Muscle of leg (tissue), 11 donors: ENCODE results near the gene TAOK3. TPM values are rescaled to one million over a fixed set of nuclear protein-coding genes. Genes with fewer than 3 reads are reported as not detected.
"Not testable (repeated sequence)": the region's sequence is repeated elsewhere in the genome, so short reads cannot be mapped to it uniquely, and the experiment has no call there.

Experiments used
- DNase-seq: peaks from one replicate; pipeline ENCODE4 v3.0.0; 2013
- H3K27ac ChIP-seq: one replicate; pipeline ENCODE4 v1.5.1; 2013; ENCODE audit warnings: mild to moderate bottlenecking, low read length, control low read depth
- H3K27me3 ChIP-seq: one replicate; pipeline ENCODE4 v1.6.1; 2013; ENCODE audit warnings: low read length; ENCODE audit not compliant: control insufficient read depth, insufficient read depth
- H3K36me3 ChIP-seq: one replicate; pipeline ENCODE4 v1.6.1; 2013; ENCODE audit warnings: low read length; ENCODE audit not compliant: control insufficient read depth, insufficient read depth
- H3K4me1 ChIP-seq: one replicate; pipeline ENCODE4 v1.6.1; 2013; ENCODE audit warnings: low read length; ENCODE audit not compliant: control insufficient read depth, insufficient read depth
- H3K4me3 ChIP-seq: one replicate; pipeline ENCODE4 v1.5.1; 2013; ENCODE audit warnings: low read length, control low read depth
- H3K9me3 ChIP-seq: replicated peaks from 2 replicates; pipeline ENCODE4 v1.6.1; 2013; ENCODE audit warnings: low read depth, low read length; ENCODE audit not compliant: control insufficient read depth
- WGBS: methylation state at CpG from one replicate; pipeline ENCODE4 v1.1.5; 2013; ENCODE audit warnings: missing lambda C conversion rate; ENCODE audit not compliant: insufficient coverage; 5-methylcytosine and 5-hydroxymethylcytosine counted together
- polyA plus RNA-seq, 8 donors: library from polyadenylated mRNA; unstranded; fragments of 120-200 nt; gene quantifications; one replicate each; pipeline versions ENCODE4 v1.2.1 to v1.2.3, GENCODE V29; 2013; ENCODE audit warnings: inconsistent platforms in 1 of 8, low replicate concordance in 1 of 8; ENCODE audit not compliant: insufficient read length in 8 of 8, insufficient read depth in 1 of 8
- total RNA-seq: library from RNA; stranded (reverse); fragments of 120-200 nt; gene quantifications from one replicate; pipeline ENCODE4 v1.2.4, GENCODE V29; 2013

Gene TAOK3
- total and polyA plus RNA-seq, 9 donors = 15.2 to 19.0 (median 17.2) TPM

DNA sequence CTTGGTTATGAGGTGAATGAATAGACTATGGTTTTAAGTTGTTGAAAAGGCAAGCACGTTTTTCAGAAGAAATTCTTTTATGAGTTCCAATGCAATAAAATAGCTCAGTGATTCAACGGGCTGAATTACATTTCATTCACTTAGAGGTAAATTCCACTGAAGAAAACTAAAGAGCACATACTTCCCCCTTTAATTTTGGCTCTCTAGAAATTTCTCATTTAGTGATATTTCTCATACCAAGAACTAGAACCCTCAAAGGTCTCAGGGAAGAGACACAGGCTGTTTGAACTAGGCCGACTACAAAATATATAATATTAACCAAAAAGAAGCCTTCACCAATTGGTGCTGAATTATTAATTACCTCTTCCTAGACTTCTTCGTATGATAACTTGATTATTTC, 68.6 kb downstream of the TAOK3 start:
- Histone ChIP-seq H3K36me3 (no peaks in the 10 kb centered on the region), H3K4me3 (no peak overlapping the region), H3K9me3 (no peaks in the 10 kb centered on the region), H3K4me1 (no peaks in the 10 kb centered on the region), H3K27me3 (no peaks in the 10 kb centered on the region), H3K27ac (no peak overlapping the region)
- no CpG with 5 or more reads among the region's 4 CpGs for WGBS
- DNase-seq = no peak

DNA sequence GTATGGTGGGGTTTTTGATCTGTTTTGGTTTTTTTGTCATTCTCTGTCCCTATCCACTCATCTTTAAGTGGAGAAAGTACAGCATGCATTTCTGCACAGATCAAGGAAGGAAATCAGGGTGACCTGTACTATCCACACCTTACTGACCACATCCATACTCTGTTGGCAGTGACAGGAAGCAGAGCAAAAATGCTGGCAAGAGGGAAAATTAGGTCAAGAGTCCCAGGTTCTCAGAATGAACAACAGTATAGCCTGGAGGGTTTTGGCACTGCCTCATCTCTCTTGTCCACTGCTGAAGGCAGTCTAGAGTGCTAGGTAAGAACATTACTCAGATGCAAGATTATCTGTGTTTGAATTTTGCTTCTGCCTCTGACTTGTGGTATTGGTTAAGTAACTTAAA, 70.7 kb downstream of the TAOK3 start:
- Histone ChIP-seq H3K4me1 (no peaks in the 10 kb centered on the region), H3K27ac (no peak overlapping the region)

DNA sequence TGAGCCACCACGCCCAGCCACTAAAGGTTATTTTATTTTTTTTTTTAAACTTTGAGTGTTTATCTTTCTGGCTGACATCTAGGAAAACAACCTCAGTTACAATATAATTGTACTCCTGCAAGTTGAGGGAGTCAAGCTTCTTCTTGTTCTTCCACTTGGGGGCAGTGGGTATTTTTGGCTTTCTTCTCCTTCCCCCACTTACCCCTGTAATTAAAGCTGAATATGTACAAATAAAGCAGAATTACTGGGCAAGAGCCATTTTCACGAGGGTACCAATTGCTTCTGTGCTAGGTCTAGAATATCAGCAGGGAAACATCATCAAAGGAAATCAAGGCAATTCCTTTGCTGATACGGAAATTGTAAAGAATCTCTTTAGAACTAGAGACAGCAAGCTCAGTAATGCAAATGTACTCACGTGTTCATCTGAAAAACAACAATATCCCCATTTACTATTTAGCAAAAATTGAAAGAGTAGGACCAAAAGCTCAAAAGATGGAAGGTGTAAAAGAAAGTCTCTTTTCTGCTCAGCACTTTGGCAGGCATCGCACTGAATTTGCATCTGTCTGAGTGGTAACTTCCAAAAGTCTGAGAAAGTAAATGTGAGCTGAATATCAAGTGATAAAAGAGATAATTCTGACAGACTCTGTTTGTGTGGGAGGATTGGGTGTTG, 72.8 kb downstream of the TAOK3 start:
- H3K4me3 ChIP-seq = no peak overlapping the region
- no peaks in the 10 kb centered on the region for H3K27me3 ChIP-seq
- H3K27ac ChIP-seq = no peak overlapping the region
- no peaks in the 10 kb centered on the region for H3K36me3 ChIP-seq
- no peaks in the 10 kb centered on the region for H3K4me1 ChIP-seq
- no peaks in the 10 kb centered on the region for H3K9me3 ChIP-seq
- WGBS = 33% methylated on average over 1 of the region's 5 CpGs
- DNase-seq = no peak

More for the DNA sequence above, 70.7 kb downstream of the TAOK3 start:
- Histone ChIP-seq H3K9me3 (no peaks in the 10 kb centered on the region), H3K4me3 (no peak overlapping the region), H3K36me3 (no peaks in the 10 kb centered on the region), H3K27me3 (no peaks in the 10 kb centered on the region)
- no peak for DNase-seq

DNA sequence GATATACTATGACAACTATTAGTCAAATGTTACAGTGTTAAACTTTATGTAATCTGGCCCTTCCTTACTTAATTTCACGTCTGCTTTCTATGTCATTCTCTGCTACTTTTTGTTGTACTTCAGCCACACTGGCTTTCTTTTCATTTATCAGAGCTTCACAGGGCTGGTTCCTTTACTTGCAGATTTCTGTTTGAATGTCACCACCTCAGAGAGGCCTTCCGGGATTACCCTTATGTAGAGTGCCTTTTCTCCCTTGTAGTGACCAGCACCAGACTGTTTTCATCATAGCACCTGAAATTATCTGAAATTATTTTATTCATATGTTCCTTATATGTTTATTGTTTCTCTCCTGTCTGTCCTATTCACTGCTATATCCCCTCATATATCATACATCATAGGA, 75.4 kb downstream of the TAOK3 start:
- Histone ChIP-seq H3K36me3 (no peaks in the 10 kb centered on the region), H3K9me3 (no peaks in the 10 kb centered on the region)

DNA sequence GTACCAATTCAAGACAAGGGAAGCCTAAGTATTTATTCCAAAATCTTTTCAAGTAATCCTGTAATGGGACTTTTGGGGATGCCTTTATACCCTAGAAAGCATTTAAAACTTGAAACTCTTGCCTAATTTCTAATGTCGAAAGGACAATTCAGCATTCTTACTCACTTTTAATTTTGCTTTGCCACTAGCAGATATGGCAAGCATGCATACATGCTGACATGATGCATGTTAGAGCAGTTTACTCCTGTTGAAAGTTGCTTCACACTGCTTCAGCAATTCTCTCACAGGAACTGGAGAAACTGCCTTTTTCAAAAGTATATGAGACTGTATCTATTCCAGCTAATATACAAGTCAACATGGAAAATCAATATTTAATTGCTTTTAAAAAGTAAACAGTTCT, 79.9 kb downstream of the TAOK3 start:
- no peaks in the 10 kb centered on the region for H3K9me3 ChIP-seq
- no peaks in the 10 kb centered on the region for H3K4me1 ChIP-seq
- no peak overlapping the region for H3K27ac ChIP-seq
- H3K36me3 ChIP-seq = no peaks in the 10 kb centered on the region
- WGBS = no CpG with 5 or more reads among the region's 1 CpG
- H3K4me3 ChIP-seq = no peak overlapping the region
- no peak for DNase-seq
- H3K27me3 ChIP-seq = no peaks in the 10 kb centered on the region

More for the DNA sequence above, 75.4 kb downstream of the TAOK3 start:
- H3K4me1 ChIP-seq = no peaks in the 10 kb centered on the region
- no peaks in the 10 kb centered on the region for H3K27me3 ChIP-seq
- no peak overlapping the region for H3K27ac ChIP-seq
- no peak for DNase-seq
- 100% methylated on average over 1 of the region's 2 CpGs for WGBS
- H3K4me3 ChIP-seq = no peak overlapping the region

DNA sequence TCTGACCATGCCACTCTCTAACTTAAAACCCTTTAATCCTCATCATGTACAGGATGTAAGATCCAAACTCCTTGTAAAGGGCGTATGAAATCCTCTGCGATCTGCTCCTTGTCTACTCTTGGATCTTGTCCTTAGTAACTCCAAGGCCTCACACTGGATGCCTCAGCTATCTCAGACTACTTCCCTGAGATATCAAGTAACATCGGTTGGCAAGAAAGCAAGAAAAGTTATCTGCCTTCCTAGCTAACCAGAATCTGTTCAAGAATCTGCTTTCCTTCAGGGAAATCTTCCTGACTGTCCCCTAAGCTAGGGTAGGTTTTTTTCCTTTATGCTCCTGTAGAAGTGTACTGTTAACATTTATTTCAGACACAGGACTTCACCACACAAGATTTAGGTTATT, 82.6 kb downstream of the TAOK3 start:
- H3K27ac ChIP-seq = no peak overlapping the region
- WGBS = 81% methylated on average over 2 of the region's 3 CpGs
- no peak for DNase-seq
- H3K27me3 ChIP-seq = no peaks in the 10 kb centered on the region
- no peaks in the 10 kb centered on the region for H3K4me1 ChIP-seq
- no peak overlapping the region for H3K4me3 ChIP-seq
- H3K9me3 ChIP-seq = no peaks in the 10 kb centered on the region
- H3K36me3 ChIP-seq = no peaks in the 10 kb centered on the region

DNA sequence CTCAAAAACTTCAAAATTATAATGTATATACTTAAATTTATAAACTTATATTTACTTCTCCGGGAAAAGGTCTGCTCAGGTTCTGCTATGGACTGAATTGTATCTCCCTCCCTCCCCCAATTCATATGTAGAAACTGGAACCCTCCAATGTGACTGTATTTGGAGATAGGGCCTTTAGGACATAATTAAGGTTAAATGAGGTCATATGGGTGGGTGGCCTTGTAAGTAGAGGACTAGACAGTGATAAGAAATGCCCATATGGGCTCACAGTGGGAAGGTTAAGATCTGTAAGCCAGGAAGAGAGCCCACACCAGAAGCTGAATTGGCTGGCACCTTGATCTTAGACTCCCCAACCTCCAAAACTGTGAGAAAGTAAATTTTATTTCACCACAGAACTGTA, 84.5 kb downstream of the TAOK3 start:
- WGBS = no CpG with 5 or more reads among the region's 1 CpG
- Histone ChIP-seq H3K9me3 (no peaks in the 10 kb centered on the region), H3K4me3 (no peak overlapping the region), H3K27me3 (no peaks in the 10 kb centered on the region), H3K27ac (no peak overlapping the region), H3K36me3 (no peaks in the 10 kb centered on the region), H3K4me1 (no peaks in the 10 kb centered on the region)
- DNase-seq = no peak

DNA sequence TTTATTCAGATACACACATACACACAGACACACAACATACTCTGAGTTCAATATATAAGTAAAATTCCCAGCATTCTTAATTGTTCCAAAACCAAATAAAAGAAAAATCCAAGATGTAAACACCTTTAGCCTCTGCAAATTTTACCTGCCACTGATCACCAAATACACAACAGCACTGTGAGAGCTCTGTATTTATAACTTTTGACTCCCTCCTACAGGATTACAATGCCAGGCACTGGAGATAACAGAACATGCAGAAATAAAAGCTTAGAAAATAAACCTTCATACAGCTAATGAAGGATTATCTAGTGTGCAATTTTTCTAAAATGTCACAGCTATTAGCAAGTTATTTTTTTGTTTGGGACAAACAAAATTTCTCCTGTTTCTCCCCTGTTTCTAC, 85.0 kb downstream of the TAOK3 start:
- H3K4me1 ChIP-seq = no peaks in the 10 kb centered on the region
- H3K9me3 ChIP-seq = no peaks in the 10 kb centered on the region
- no peak for DNase-seq
- no peaks in the 10 kb centered on the region for H3K27me3 ChIP-seq
- no peak overlapping the region for H3K27ac ChIP-seq
- H3K36me3 ChIP-seq = no peaks in the 10 kb centered on the region
- no peak overlapping the region for H3K4me3 ChIP-seq

DNA sequence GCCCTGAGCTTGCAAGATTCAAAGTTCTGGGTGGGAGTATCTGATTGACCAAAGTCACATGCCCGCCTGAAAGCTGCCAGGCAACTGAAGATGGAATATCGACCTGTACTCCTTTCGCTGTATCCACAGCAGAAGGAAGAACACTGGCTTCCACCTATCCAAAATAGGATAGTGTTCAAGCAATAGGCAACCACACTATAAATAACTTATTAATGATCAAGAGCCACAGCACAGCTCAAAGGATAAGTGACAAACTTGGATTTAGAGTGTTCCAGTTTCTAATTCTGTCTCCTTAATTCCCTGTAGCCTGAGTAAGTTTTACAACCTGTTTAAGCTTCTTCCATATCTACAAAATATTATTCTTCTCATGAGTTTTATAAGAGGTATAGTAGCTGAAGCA, 89.9 kb downstream of the TAOK3 start:
- Histone ChIP-seq H3K36me3 (no peaks in the 10 kb centered on the region), H3K4me1 (no peaks in the 10 kb centered on the region), H3K4me3 (no peak overlapping the region), H3K27ac (no peak overlapping the region), H3K27me3 (no peaks in the 10 kb centered on the region), H3K9me3 (no peaks in the 10 kb centered on the region)
- 100% methylated on average over 2 of the region's 3 CpGs for WGBS
- DNase-seq = no peak

DNA sequence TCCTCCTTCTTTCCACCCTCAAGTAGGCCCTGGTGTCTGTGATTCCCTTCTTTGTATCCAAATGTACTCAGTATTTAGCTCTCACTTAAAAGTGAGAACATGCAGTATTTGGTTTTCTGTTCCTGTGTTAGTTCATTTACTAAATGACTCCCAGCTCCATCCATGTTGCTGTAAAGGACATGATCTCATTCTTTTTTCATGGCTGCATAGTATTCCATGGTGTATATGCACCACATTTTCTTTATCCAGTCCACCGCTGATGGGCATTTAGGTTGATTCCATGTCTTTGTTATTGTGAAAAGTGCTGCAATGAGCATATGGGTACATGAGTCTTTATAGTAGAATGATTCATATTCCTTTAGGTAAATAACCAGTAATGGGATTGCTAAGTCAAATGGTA, 94.4 kb downstream of the TAOK3 start:
- DNase-seq, H3K27me3 ChIP-seq, H3K4me1 ChIP-seq, H3K4me3 ChIP-seq, H3K9me3 ChIP-seq, H3K27ac ChIP-seq, H3K36me3 ChIP-seq: not testable (repeated sequence)
- no CpG with 5 or more reads among the region's 1 CpG for WGBS

DNA sequence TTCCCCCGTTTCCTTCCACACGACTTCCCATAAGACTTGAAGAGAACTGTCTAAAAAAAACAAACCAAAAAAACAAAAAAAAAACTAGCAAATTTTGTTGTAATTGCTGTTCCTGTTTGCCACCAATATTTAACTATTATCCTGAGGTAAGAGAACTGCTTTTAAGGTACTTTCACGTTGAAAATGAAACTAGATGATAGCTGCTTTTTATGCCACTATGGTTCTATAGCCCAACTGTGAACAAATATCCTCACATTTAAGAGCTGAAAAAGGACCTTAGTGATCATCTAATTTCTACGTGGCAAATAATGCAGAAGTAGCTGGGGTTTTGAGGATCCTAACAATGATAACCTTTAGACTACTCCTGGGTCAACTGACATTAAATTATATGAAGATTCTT, 98.6 kb downstream of the TAOK3 start:
- Histone ChIP-seq H3K27ac (no peak overlapping the region), H3K4me1 (no peaks in the 10 kb centered on the region), H3K4me3 (no peak overlapping the region), H3K27me3 (no peaks in the 10 kb centered on the region), H3K36me3 (no peaks in the 10 kb centered on the region), H3K9me3 (no peaks in the 10 kb centered on the region)
- WGBS = no CpG with 5 or more reads among the region's 4 CpGs
- DNase-seq = no peak
